Measurements from ENCODE around the gene SLC2A9. TPM values are rescaled to one million over a fixed set of nuclear protein-coding genes. Genes with fewer than 3 reads are reported as not detected.
A peak's percentile ranks its signal among the peaks of the same experiment; 100 is the strongest.

SLC2A9 gene
- total RNA-seq, 2 donors from 2014 or later: 1.1 to 1.7 TPM

DNA sequence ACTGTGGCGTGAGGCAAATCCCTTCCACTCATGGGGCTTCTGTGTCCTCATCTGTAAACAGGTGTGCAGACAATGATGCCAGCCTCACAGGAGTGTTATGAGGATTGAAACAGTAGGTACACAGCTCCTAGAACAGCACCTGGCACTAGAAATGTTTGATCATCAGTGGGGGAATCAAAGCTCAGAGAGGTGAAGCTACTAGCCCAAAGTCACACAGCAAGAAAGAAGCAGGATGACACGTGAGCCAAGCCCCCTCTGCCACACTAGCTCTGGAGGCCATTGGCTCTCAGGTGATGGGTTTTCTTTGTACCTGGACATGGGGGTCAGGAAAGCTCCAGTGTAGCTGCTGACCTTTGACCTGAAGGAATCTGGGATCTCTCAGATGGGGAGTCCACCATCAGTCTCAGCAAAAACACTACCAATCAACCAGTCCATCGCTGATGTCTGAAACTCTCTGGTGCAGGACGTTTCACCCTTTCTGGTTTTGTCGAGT lies 13.4 kb upstream of the SLC2A9 start:
- DNase-seq (no peak), ATAC-seq (replicated peaks in 1 of 2) (no peak)
- peaks cover 15% of the 10 kb centered on the region for H3K4me1 Mint-ChIP-seq (ENCODE audit: low read depth)
- no peak overlapping the region for H3K4me3 Mint-ChIP-seq
- no peaks in the 10 kb centered on the region for H3K36me3 Mint-ChIP-seq (ENCODE audit: insufficient read depth in 2 of 2)
- no peaks in the 10 kb centered on the region for H3K27me3 Mint-ChIP-seq (ENCODE audit: low read depth)
- H3K9me3 Mint-ChIP-seq: no peaks in the 10 kb centered on the region
- H3K27ac Mint-ChIP-seq: no peak overlapping the region

DNA sequence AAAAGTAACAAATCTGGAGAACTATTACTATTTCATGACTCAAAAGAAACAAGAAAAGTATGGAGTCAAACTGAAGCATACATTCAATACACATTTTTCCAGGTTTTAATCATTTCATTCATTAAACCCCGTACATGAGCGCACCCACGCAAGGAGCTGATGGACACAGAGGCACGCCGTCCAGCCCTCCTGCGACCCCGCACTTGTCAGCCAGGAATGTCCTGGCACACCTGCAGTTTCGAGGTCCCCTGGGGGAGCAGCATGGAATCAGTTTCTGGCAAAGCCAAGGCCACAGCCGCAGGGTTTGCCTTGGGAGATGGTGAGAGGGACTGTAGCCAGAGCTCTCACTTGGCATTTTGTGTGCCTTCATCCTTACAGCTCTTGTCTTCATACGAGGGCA lies 12.8 kb upstream of the SLC2A9 start:
- H3K27me3 Mint-ChIP-seq (ENCODE audit: low read depth): no peaks in the 10 kb centered on the region
- DNase-seq: no peak
- no peaks in the 10 kb centered on the region for H3K36me3 Mint-ChIP-seq (ENCODE audit: insufficient read depth in 2 of 2)
- no peak overlapping the region for H3K4me3 Mint-ChIP-seq
- peaks cover 15% of the 10 kb centered on the region for H3K4me1 Mint-ChIP-seq (ENCODE audit: low read depth)
- no peak overlapping the region for H3K27ac Mint-ChIP-seq
- ATAC-seq (replicated peaks in 1 of 2): no peak
- no peaks in the 10 kb centered on the region for H3K9me3 Mint-ChIP-seq

DNA sequence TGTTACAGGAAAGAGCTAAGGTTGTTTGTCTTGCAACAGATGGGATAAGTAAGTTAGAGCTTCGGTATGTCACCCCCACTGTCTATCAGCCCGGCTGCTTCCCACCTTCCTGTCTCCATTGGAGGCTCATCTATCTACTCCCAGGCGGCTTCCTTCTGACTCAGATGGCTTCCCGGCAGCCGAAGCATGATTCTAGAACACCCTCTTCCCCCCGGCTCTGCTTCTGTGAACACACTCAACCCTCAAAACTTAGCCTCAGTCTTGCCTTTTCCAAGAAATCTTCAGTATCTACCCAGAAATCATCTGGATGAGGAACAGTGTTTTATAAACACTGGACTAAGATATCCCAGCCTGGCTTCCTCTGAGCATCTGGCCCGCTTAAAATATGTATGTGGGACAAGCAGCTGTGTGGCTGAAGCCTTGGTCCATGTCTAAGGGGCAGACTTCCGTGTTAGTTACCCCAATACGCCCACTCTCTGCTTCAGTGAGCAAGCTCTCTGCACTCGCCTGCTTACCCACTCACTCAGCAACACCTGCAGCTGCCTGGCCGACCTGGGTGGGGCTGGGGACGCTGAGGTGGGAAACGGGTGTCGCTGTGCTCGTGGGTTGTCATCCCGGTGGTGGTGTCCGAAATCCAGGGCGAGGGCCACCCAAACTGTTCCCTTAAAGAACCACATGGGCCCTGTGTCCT lies 12.0 kb upstream of the SLC2A9 start:
- H3K27ac Mint-ChIP-seq: no peak overlapping the region
- DNase-seq (no peak), ATAC-seq (replicated peaks in 1 of 2) (peak in 1 of 2 donors; percentile 38)
- peaks cover 15% of the 10 kb centered on the region for H3K4me1 Mint-ChIP-seq (ENCODE audit: low read depth)
- H3K27me3 Mint-ChIP-seq (ENCODE audit: low read depth): no peaks in the 10 kb centered on the region
- H3K4me3 Mint-ChIP-seq: peak overlapping the region in 1 of 2 donors; percentile 1
- H3K9me3 Mint-ChIP-seq: no peaks in the 10 kb centered on the region
- no peaks in the 10 kb centered on the region for H3K36me3 Mint-ChIP-seq (ENCODE audit: insufficient read depth in 2 of 2)

DNA sequence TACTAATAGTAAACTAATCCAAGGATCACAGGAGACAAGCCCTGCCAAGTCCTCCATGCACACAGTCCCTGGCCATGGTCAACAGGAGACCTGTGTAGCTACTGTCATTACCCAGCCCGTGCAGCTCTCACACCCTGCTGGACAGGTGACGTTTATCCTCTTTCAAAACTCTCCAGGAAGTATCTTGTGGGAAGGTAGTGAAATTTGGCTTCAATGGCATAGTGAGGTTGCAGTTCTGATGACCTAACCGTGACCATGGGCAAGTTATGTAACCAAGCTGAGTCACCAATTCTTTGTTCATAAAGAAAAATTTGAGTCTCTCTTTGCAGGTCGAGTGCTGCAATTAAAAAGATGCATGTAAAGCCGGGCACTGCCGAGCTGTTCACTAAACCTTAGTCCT lies 11.3 kb upstream of the SLC2A9 start:
- DNase-seq: no peak
- Mint-ChIP-seq H3K4me3 (no peak overlapping the region), H3K9me3 (no peaks in the 10 kb centered on the region), H3K27me3 (ENCODE audit: low read depth) (no peaks in the 10 kb centered on the region), H3K4me1 (ENCODE audit: low read depth) (peaks cover 15% of the 10 kb centered on the region), H3K36me3 (ENCODE audit: insufficient read depth in 2 of 2) (no peaks in the 10 kb centered on the region), H3K27ac (no peak overlapping the region)
- ATAC-seq (replicated peaks in 1 of 2): peak in 1 of 2 donors; percentile 23

DNA sequence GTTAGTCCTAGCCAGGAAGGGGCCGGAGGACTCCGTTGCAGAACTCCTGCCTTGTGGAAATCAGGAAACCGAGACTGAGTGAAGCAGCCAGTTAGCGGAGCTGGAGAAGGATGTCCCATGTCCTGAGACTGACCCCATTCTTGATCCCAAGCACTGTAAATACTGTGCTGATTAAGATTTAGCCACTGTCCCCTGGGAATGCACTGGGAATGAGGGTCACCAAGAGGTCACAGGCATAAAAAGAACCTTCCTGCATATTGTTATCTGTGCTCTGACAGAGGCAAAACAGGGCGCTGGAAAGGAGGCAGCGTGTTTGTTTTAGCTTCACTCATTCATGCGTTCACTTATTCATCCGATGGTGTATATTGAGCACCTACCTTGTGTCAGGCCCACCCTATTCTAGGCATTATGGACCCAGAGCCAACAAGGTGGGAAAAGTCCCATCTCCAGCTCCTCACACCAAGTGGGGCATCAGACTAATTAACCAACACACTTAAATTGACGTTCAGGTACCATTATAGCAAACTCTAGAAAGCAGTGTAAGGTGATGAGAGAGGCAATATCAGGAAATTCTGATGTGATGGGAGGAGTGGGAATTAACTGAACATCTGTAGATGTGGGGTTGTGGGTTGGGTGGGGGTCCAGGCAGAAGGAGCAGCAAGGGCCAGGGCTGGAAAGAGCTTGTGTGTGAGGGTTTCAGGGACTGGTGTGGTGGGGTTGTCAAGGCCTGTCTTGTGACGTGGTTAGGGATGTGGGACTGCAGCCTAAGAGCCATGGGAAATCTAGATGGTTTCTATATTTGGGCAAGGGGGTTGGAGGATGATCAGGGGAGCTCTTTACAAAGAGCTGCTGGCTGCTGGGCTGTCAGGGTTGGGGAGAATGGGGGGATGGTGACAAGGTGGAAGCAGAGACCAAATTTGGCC lies 10.6 kb upstream of the SLC2A9 start:
- no peak overlapping the region for H3K4me3 Mint-ChIP-seq
- ATAC-seq (replicated peaks in 1 of 2): no peak
- peaks cover 15% of the 10 kb centered on the region for H3K4me1 Mint-ChIP-seq (ENCODE audit: low read depth)
- H3K27me3 Mint-ChIP-seq (ENCODE audit: low read depth): no peaks in the 10 kb centered on the region
- H3K27ac Mint-ChIP-seq: no peak overlapping the region
- DNase-seq: no peak
- H3K9me3 Mint-ChIP-seq: no peaks in the 10 kb centered on the region
- no peaks in the 10 kb centered on the region for H3K36me3 Mint-ChIP-seq (ENCODE audit: insufficient read depth in 2 of 2)

DNA sequence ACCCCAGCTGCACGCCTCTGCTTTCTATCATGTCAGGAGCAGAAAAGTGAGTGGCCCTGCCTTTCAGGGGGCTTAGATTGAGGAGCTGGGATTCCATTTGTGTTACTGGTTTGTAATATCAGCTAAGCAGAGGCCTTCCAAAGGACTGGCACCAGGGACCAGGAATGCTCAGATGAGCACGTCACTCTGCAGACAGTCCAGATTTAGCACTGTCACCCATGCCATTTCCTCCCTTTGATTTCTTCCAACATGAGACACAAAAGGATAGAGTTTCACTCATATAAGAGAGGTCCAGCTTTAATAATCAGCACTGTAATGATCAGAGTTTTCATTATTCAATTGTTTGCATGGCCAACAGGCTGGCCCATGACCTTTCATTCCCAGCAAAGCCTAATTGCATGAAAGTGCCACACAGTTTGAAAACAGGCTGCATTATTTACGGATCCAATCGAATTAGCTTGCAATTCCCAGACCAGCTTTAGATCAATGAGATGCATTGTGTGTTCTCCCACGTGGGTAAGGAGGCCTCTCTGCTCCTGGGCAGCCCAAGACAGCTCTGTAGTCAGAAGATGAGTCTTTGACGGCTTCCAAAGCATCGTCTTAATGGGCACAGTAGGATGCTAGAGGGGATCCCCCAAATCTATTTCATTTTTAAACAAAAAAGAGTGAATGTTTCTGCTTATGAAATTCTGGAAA lies 9.8 kb upstream of the SLC2A9 start:
- Mint-ChIP-seq H3K4me3 (no peak overlapping the region), H3K27me3 (ENCODE audit: low read depth) (no peaks in the 10 kb centered on the region)
- ATAC-seq (replicated peaks in 1 of 2): no peak

DNA sequence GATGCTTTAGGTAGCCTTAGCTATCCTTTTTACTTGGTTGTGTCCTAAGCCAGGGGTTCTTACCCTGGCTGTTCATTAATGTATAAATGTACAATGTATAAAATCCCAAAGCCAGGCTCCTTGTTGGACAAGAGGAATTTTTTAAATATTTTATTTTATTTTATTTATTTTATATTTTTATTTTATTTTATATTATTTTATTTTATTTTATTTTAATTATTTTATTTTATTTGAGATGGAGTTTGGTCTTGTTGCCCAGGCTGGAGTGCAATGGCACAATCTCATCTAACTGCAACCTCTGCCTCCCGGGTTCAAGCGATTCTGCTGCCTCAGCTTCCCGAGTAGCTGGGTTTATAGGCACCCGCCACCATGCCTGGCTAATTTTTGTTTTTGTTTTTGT lies 8.1 kb upstream of the SLC2A9 start:
- Mint-ChIP-seq H3K36me3 (ENCODE audit: insufficient read depth in 2 of 2) (no peaks in the 10 kb centered on the region), H3K4me1 (ENCODE audit: low read depth) (peaks cover 15% of the 10 kb centered on the region), H3K27ac (no peak overlapping the region), H3K4me3 (no peak overlapping the region), H3K27me3 (ENCODE audit: low read depth) (no peaks in the 10 kb centered on the region), H3K9me3 (no peaks in the 10 kb centered on the region)
- no peak for ATAC-seq (replicated peaks in 1 of 2)
- DNase-seq: no peak

More for the DNA sequence above, 9.8 kb upstream of the SLC2A9 start:
- Mint-ChIP-seq H3K4me1 (ENCODE audit: low read depth) (peaks cover 15% of the 10 kb centered on the region), H3K36me3 (ENCODE audit: insufficient read depth in 2 of 2) (no peaks in the 10 kb centered on the region), H3K27ac (no peak overlapping the region), H3K9me3 (no peaks in the 10 kb centered on the region)
- no peak for DNase-seq

DNA sequence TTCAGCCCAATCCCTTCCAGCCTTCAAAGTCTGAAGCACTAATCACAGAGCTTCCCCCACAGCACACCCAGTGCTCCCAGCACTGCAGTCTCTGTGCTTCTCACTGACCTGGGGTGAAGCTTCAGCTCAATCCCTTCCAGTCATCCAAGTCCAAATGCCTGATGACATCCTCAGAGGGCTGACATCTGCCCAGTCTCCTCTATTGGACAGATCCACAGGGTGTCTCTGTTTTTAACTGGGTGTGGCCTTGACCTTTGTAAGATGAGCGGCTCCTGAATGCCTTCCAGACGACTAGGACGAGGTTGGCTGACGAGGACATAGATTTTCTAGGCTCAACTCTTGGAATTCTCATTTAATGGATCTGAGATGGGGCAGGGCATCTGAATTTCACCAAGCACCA lies 7.6 kb upstream of the SLC2A9 start:
- Mint-ChIP-seq H3K27me3 (ENCODE audit: low read depth) (no peaks in the 10 kb centered on the region), H3K4me1 (ENCODE audit: low read depth) (peaks cover 12% of the 10 kb centered on the region), H3K4me3 (no peak overlapping the region), H3K36me3 (ENCODE audit: insufficient read depth in 2 of 2) (no peaks in the 10 kb centered on the region), H3K27ac (no peak overlapping the region), H3K9me3 (no peaks in the 10 kb centered on the region)
- no peak for DNase-seq
- no peak for ATAC-seq (replicated peaks in 1 of 2)

DNA sequence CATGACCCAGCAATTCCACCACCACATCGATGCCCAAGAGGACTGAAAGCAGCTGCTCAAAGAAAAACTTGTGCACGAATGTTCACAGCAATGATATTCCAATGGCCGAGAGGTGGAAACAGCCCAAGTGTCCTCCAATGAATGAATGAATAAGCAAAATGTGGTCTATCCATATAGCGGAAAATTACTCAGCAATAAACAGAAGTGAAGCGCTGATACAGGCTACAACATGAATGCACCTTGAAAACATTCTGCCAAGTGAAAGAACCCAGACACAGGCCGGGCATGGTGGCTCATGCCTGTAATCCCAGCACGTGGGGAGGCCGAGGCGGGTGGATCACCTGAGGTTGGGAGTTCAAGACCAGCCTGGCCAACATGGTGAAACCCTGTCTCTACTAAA lies 5.2 kb upstream of the SLC2A9 start:
- Mint-ChIP-seq H3K27ac (no peak overlapping the region), H3K9me3 (no peaks in the 10 kb centered on the region), H3K4me1 (ENCODE audit: low read depth) (peaks cover 3% of the 10 kb centered on the region), H3K27me3 (ENCODE audit: low read depth) (no peaks in the 10 kb centered on the region), H3K36me3 (ENCODE audit: insufficient read depth in 2 of 2) (no peaks in the 10 kb centered on the region), H3K4me3 (no peak overlapping the region)
- DNase-seq (no peak), ATAC-seq (replicated peaks in 1 of 2) (no peak)

DNA sequence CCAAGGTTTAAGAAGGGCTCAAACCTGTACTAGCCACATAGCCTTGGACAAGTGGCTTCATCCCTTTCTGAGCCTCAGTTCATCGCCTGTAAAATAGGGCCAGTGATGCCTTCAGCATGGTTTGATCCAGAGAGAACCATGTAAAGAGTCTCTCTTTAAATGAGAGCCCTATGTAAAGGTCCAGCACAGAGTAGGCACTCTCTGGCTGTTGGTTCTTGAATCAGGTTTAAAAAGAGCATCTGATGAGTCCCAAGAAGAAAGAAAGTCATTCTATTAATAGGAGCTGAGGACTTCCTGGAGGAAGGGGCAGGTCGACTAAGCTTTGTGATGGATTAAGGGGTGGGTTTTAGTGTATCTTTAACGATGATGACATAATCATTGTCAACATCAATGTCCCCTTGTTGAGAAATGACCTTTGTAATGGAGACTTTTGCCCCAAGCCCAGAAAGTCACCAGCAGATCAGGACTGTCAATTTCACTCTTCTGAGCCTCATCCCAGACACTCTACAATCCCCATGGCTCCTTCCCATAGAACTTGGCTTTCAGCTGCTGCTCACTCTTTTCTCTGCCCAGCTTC lies 4.0 kb upstream of the SLC2A9 start:
- no peaks in the 10 kb centered on the region for H3K9me3 Mint-ChIP-seq
- no peaks in the 10 kb centered on the region for H3K27me3 Mint-ChIP-seq (ENCODE audit: low read depth)
- H3K4me1 Mint-ChIP-seq (ENCODE audit: low read depth): peaks cover 10% of the 10 kb centered on the region
- DNase-seq (no peak), ATAC-seq (replicated peaks in 1 of 2) (no peak)
- H3K27ac Mint-ChIP-seq: no peak overlapping the region
- H3K4me3 Mint-ChIP-seq: no peak overlapping the region
- H3K36me3 Mint-ChIP-seq (ENCODE audit: insufficient read depth in 2 of 2): no peaks in the 10 kb centered on the region

DNA sequence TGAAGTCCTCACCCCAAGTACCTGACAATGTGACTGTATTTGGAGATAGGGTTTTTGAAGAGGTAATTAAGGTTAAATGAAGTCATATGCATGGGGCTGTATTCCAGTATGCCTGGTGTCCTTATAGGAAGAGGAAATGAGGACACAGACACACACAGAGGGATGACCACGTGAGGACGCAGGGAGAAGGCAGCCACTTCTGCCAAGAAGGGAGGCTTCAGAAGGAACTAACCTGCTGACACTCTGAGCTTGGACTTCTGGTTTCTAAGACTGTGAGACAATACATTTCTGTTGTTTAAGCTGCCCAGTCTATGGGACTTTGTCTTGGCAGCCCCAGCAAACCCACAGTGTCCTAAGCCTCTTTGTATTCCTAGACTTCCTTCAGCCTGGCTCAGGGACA lies 3.0 kb upstream of the SLC2A9 start:
- Mint-ChIP-seq H3K4me3 (no peak overlapping the region), H3K4me1 (ENCODE audit: low read depth) (peaks cover 18% of the 10 kb centered on the region), H3K27ac (no peak overlapping the region), H3K36me3 (ENCODE audit: insufficient read depth in 2 of 2) (no peaks in the 10 kb centered on the region), H3K9me3 (no peaks in the 10 kb centered on the region), H3K27me3 (ENCODE audit: low read depth) (no peaks in the 10 kb centered on the region)
- DNase-seq: no peak
- no peak for ATAC-seq (replicated peaks in 1 of 2)

DNA sequence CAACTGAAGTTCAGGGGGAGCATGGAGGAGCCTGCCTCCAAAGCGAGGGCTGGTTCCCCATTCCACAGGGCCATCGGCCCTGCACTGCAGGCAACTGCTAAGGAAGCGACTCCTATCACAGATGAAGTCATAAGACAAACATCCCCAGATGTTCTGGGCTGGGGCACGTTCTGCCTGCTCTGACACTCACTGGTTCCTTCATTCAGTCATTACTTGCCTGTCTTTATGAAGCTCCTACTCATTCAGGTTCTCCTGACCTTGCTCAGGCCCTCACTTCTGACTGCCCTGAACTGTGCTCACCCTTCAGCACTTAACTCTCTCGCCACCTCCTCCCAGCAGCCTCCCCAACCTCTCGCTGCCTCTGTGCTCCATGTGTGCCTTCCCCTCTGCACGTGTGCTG lies 2.5 kb upstream of the SLC2A9 start:
- ATAC-seq (replicated peaks in 1 of 2): peak in 1 of 2 donors; percentile 38
- Mint-ChIP-seq H3K4me1 (ENCODE audit: low read depth) (peaks cover 18% of the 10 kb centered on the region), H3K27ac (no peak overlapping the region), H3K4me3 (no peak overlapping the region), H3K9me3 (no peaks in the 10 kb centered on the region), H3K27me3 (ENCODE audit: low read depth) (no peaks in the 10 kb centered on the region), H3K36me3 (ENCODE audit: insufficient read depth in 2 of 2) (no peaks in the 10 kb centered on the region)
- no peak for DNase-seq

DNA sequence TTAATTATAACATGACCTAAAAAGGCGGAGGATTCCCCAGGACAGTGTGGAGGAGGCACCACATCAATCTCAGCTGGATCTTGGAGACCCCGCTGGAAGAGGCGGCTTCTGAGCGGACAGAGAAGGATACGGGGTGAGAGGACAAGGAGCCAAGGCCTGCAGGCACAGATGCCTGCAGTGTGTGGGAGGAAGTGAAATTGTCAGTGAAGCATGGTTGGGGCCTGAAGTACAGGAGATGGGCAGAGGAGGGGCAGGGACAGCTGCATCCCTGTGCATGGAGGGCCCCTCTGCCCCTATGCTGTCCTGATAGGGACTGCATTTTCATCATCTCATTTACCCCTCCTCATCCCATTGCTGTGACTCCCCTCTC lies 1.7 kb upstream of the SLC2A9 start:
- peaks cover 26% of the 10 kb centered on the region for H3K4me1 Mint-ChIP-seq (ENCODE audit: low read depth)
- no peaks in the 10 kb centered on the region for H3K9me3 Mint-ChIP-seq
- no peaks in the 10 kb centered on the region for H3K36me3 Mint-ChIP-seq (ENCODE audit: insufficient read depth in 2 of 2)
- DNase-seq (no peak), ATAC-seq (replicated peaks in 1 of 2) (no peak)
- H3K27ac Mint-ChIP-seq: no peak overlapping the region
- no peaks in the 10 kb centered on the region for H3K27me3 Mint-ChIP-seq (ENCODE audit: low read depth)
- no peak overlapping the region for H3K4me3 Mint-ChIP-seq

Data from activated T-cell treated with anti-CD3 and anti-CD28 coated beads, Interleukin-2, amount 50 U/mL, for 72 hours (primary cell).